Colon (tissue), 2 donors: ENCODE data around the gene LUZP4.
"Not testable (repeated sequence)": the region's sequence is repeated elsewhere in the genome, so short reads cannot be mapped to it uniquely, and the experiment has no call there.

Experiments used
- FAIRE-seq: peaks from 2 replicates; lab custom pipeline; 2012; peaks lifted over from hg19 to GRCh38; lab: Jason Lieb, UNC
- donor health status: control.
- donor health status: control.

LUZP4 gene

GRCh38 chrX:115337491-115338144 lies 48.1 kb downstream of the LUZP4 start:
- no peak for FAIRE-seq

DNA sequence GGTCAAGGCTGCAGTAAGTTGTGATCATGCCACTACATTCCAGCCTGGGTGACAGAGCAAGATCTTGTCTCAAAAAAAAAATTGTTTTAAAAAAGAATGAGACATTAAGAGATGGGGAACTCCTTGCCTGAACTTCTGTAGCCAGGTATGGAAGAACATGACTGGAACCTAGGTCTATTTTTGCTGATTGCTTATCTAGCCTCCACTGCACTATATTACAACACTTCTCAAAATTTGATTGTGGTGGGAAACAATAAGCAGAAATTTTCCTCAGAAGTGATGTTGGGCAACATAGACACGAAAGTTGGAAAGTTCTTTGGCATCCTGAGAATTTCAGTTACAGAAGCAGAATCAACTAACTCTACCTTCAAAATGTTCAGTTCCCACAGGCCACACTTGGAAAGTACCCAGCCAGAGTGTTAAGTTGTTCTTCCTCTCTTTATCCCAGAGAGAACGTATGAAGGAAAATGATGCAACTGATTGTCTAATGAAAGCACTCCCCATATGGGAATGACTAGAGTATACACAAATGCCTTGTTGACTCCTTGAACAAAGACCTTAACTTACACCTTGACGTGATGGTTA lies 50.0 kb downstream of the LUZP4 start:
- FAIRE-seq: no peak

DNA sequence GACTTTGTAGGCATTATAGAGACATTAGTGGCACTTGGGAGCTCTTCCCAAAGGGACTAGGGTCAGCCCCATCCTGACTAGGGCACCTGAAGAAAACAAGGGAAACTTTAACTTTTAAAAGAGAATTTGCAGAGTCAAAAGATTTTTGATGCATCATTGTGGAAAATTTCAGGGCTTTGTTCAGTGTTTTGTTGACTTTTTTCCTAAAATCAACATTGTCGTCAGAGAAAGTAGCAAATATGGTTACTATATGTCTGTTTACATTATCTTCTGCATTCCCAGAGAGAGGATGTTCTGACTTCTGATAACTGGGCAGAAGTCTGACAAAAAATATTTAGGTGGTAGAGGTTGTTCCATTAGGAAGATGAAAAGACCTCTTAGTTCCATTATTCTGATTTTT lies 51.9 kb downstream of the LUZP4 start:
- no peak for FAIRE-seq

DNA sequence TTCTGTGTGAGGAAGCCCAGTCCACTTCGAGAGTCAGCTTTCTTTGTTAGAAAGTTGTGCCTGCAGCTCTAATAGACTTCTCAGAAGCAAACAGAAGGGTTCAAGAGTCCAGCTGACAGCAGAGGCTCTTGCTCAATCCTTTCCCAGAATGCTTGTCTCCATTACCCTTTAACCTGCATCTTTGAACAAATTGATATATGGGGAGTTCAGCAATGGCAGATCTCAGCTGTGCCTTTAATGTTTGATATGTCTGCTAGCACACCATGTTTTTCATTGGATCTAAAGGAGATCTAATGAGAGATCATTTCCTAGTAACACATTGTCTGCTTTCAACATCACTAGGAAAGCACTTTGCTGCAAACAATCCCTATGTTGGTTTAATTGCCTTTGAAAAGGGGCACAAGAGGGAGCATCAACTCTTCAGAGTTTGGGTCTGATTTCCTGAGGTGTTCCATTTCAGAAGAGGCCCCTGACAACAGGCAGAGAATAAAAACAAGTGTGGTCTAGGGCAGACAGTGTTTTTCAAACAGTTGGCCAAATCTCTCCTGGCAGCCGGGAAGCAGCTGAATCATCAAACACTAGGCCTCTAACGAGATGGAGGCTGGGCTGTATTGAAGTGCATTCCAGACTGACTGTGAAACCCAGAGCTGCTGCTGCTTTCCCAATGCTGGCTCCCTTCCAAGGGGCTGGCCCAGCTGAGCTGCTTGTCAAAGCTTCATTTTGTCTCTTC lies 55.5 kb downstream of the LUZP4 start:
- FAIRE-seq: no peak

DNA sequence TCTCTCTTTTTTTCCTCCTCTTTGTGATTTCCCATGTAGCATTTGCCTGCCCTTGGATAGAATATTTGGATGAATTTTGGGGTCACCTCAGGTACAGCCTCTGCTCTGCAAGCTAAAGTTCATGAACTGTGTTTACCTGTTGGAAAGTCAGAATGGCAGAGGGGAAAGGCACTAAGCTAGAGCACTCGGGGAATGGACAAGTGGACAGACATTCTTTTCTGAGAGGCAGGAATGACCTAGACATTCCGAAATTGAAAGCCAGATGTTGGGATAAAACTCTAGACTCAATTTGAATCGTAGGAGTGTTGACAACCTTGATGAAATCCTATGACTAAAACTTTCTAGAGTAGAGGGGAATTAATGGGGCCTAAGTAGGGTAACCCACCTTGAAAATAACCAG lies 56.1 kb downstream of the LUZP4 start:
- no peak for FAIRE-seq

DNA sequence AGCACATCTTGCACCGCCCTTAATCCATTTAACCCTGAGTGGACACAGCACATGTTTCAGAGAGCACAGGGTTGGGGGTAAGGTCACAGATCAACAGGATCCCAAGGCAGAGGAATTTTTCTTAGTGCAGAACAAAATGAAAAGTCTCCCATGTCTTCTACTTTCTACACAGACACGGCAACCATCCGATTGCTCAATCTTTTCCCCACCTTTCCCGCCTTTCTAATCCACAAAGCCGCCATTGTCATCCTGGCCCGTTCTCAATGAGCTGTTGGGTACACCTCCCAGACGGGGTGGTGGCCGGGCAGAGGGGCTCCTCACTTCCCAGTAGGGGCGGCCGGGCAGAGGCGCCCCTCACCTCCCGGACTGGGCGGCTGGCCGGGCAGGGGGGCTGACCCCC lies 57.2 kb downstream of the LUZP4 start:
- not testable (repeated sequence) for FAIRE-seq

DNA sequence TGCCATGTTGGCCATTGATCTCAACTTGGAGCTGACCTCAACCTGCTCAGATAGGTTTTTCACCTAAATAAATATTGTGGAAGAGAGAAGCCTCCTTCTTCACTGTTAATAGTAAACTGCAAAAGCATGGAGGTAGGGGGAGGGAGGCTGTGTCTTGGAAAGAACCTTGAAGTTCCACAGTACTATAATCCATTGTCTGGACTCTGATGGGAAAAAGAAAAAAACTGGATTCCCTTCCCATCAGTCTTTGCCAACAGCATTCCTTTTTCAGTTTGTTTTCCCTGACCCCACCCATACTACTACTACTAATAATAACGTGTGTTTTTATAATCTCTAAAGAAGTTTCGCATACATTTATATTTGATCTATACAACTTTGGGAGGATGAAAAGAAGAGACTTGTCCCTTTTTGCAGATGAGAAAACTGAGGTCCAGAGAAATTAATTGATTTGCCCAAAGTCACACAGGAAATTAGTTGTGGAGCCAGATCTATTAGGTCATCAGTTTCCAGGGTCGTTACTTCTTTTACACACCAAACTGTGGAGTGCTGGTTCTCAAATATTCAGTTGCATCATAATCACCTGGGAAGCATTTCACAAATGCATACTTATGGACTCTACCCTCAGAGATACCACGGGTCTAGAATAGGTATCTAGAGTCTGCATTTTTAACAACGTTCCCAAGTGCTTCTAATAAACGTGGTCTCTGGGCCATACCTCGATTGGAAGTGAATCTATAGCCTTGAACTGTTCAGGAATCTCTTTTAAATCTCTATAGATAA lies 59.1 kb downstream of the LUZP4 start:
- no peak for FAIRE-seq

GRCh38 chrX:115350711-115351381 lies 61.3 kb downstream of the LUZP4 start:
- FAIRE-seq: no peak

- no peak for FAIRE-seq
Measured at GRCh38 chrX:115356369-115356768, 66.9 kb downstream of the LUZP4 start.
